ENCODE results near the gene CTBS. TPM values are rescaled to one million over a fixed set of nuclear protein-coding genes. Genes with fewer than 3 reads are reported as not detected.

Gene CTBS
- total and polyA plus RNA-seq, 2 of the 13 experiments (the other 11 are each of a cell fraction or from before 2014, with no cell fraction given): 4.7 to 12.4 TPM

GRCh38 chr1:84573967-84574842, at the start of gene CTBS (continued):
- no peak; the same call in 1 of the 2 replicates for TF ChIP-seq ZBTB44 (CRISPR knock-in tag; IDR thresholded peaks at IDR 0.05)
- TF ChIP-seq ZNF724P (CRISPR knock-in tag; IDR thresholded peaks at IDR 0.05; ENCODE audit: borderline replicate concordance): 0 out of 2 replicates have a peak, but pooled peaks have one; percentile 64
- TF ChIP-seq WIZ (CRISPR knock-in tag; IDR thresholded peaks at IDR 0.05): no peak
- no peak for TF ChIP-seq BCL6 (CRISPR knock-in tag; IDR thresholded peaks at IDR 0.05)
- peak; percentile 84 for TF ChIP-seq ZNF563 (CRISPR knock-in tag; IDR thresholded peaks at IDR 0.05)
- peak; percentile 74; the same call in 1 of the 2 replicates for TF ChIP-seq BCL3 (CRISPR knock-in tag; IDR thresholded peaks at IDR 0.05)
- peak; percentile 91; the same call in 1 of the 2 replicates for TF ChIP-seq ATF5 (CRISPR knock-in tag; IDR thresholded peaks at IDR 0.05; ENCODE audit: low read depth)
- TF ChIP-seq PRDM15 (CRISPR knock-in tag; IDR thresholded peaks at IDR 0.05): 0 out of 2 replicates have a peak, but pooled peaks have one; percentile 27
- TF ChIP-seq PBX2 (CRISPR knock-in tag; IDR thresholded peaks at IDR 0.05): no peak
- TF ChIP-seq SP5 (CRISPR knock-in tag; IDR thresholded peaks at IDR 0.05; ENCODE audit: borderline replicate concordance, low read depth): no peak
- peak; percentile 49; the same call in 1 of the 2 replicates for TF ChIP-seq SATB2 (CRISPR knock-in tag; IDR thresholded peaks at IDR 0.05)
- peak; percentile 24; the same call in 1 of the 2 replicates for TF ChIP-seq CREBL2 (CRISPR knock-in tag; IDR thresholded peaks at IDR 0.05; ENCODE audit: borderline replicate concordance)
- TF ChIP-seq CC2D1A (CRISPR knock-in tag; IDR thresholded peaks at IDR 0.05): no peak
- peak; percentile 76 for TF ChIP-seq ZNF564 (CRISPR knock-in tag; IDR thresholded peaks at IDR 0.05)
- no peak for TF ChIP-seq ZNF766 (CRISPR knock-in tag; IDR thresholded peaks at IDR 0.05; ENCODE audit: borderline replicate concordance)
- no peak for TF ChIP-seq CENPT (CRISPR knock-in tag; IDR thresholded peaks at IDR 0.05; ENCODE audit: low read depth)
- no peak for TF ChIP-seq ZNF569 (CRISPR knock-in tag; IDR thresholded peaks at IDR 0.05; ENCODE audit: borderline replicate concordance)
- TF ChIP-seq SKI (IDR thresholded peaks at IDR 0.05; ENCODE audit: partially characterized antibody): peak; percentile 23
- no peak for TF ChIP-seq MLLT10 (CRISPR knock-in tag; IDR thresholded peaks at IDR 0.05)
- peak; percentile 46; the same call in 1 of the 2 replicates for TF ChIP-seq ZNF558 (CRISPR knock-in tag; IDR thresholded peaks at IDR 0.05; ENCODE audit: borderline replicate concordance)

All from HepG2 (cell line).